CD4-positive, alpha-beta T cell (primary cell): ENCODE measurements around the gene FHOD3. TPM values are rescaled to one million over a fixed set of nuclear protein-coding genes. Genes with fewer than 3 reads are reported as not detected.

Source experiments
- ATAC-seq: fragments of 200-7000 bp; cut with Tn5 transposase; one replicate; pipeline ENCODE4 v1.10.0; 2022; ENCODE audit warnings: mild to moderate bottlenecking; ENCODE audit not compliant: poor library complexity
- CTCF ChIA-PET: fragments of 350-600 bp; sonication (Branson Sonifier 250); formaldehyde crosslinking; loops from one replicate; lab custom pipeline; 2021; ENCODE audit warnings: antibody characterized with exemption, inconsistent platforms; lab: Charles Lee
- POLR2A ChIA-PET: fragments of 350-600 bp; sonication (Branson Sonifier 250); formaldehyde crosslinking; loops from one replicate; lab custom pipeline; 2021; ENCODE audit warnings: antibody characterized with exemption, inconsistent platforms; lab: Charles Lee
- DNase-seq, 14 experiments: peaks; one replicate each; pipeline ENCODE4 v3.0.0-alpha.2; 2013 to 2020; ENCODE audit warnings: mixed read lengths in 2 of 14
- H3K27ac ChIP-seq, 2 donors: one replicate each; pipeline versions ENCODE4 v1.5.1 to v1.7.0; 2013; ENCODE audit warnings: low read length in 2 of 2, low read depth in 1 of 2, mild to moderate bottlenecking in 1 of 2
- H3K27me3 ChIP-seq, 2 experiments: 1 replicate in 1 of 2; 2 replicates in 1 of 2; pipeline versions ENCODE4 v1.6.1 to v1.7.0; 2013; ENCODE audit warnings: low read length in 2 of 2, control low read depth in 1 of 2, mild to moderate bottlenecking in 1 of 2, moderate library complexity in 1 of 2; ENCODE audit not compliant: insufficient read depth in 2 of 2, control insufficient read depth in 1 of 2
- H3K36me3 ChIP-seq: one replicate; pipeline ENCODE4 v1.6.1; 2013; ENCODE audit warnings: low read length, control low read depth; ENCODE audit not compliant: insufficient read depth
- H3K4me1 ChIP-seq: one replicate; pipeline ENCODE4 v1.6.1; 2013; ENCODE audit warnings: low read length, control low read depth; ENCODE audit not compliant: insufficient read depth
- H3K4me3 ChIP-seq: one replicate; pipeline ENCODE4 v1.5.1; 2013; ENCODE audit warnings: mild to moderate bottlenecking, low read length, moderate library complexity
- H3K9me3 ChIP-seq, 2 experiments: 1 replicate in 1 of 2; 2 replicates in 1 of 2; pipeline versions ENCODE4 v1.6.1 to v1.7.0; 2013; ENCODE audit warnings: low read length in 2 of 2, mild to moderate bottlenecking in 2 of 2, control low read depth in 1 of 2, moderate library complexity in 1 of 2; ENCODE audit not compliant: control insufficient read depth in 1 of 2, insufficient read depth in 1 of 2
- H3K27ac Mint-ChIP-seq: one replicate; pipeline ENCODE4 v1.8.0; 2020; ENCODE audit warnings: mixed read lengths
- H3K27me3 Mint-ChIP-seq: one replicate; pipeline ENCODE4 v1.8.0; 2021; ENCODE audit warnings: mixed read lengths
- H3K36me3 Mint-ChIP-seq: one replicate; pipeline ENCODE4 v1.8.0; 2021; ENCODE audit warnings: low read depth, mixed read lengths
- H3K4me1 Mint-ChIP-seq: one replicate; pipeline ENCODE4 v1.8.0; 2021; ENCODE audit warnings: low read depth, mixed read lengths
- H3K4me3 Mint-ChIP-seq: one replicate; pipeline ENCODE4 v1.8.0; 2020; ENCODE audit warnings: mild to moderate bottlenecking, mixed read lengths
- H3K9me3 Mint-ChIP-seq: one replicate; pipeline ENCODE4 v1.8.0; 2020; ENCODE audit warnings: mixed read lengths
- intact Hi-C, 2 experiments: fragments of 100-400 bp; cut with DNase I in 1 of 2; cut with micrococcal nuclease in 1 of 2; formaldehyde crosslinking; loops; one replicate each; pipeline versions ENCODE4 v1.15.1 to v1.9.0; 2023 to 2025; cut with DNase I, micrococcal nuclease
- total RNA-seq, 174 experiments: library from RNA in 2 of 174; stranded (reverse) in 2 of 174; gene quantifications; one replicate each; pipeline ENCODE4 v1.2.3 and lab custom pipeline; 2021 to 2026
- TF ChIP-seq, protein P1 (sequence below): fragments of 200-600 bp; IDR thresholded peaks from one replicate; pipeline ENCODE4 v1.8.0; 2022; ENCODE audit warnings: antibody characterized with exemption, mild to moderate bottlenecking

The FHOD3 gene
- total RNA-seq, 2 experiments from 2014 or later, result not detected

DNA sequence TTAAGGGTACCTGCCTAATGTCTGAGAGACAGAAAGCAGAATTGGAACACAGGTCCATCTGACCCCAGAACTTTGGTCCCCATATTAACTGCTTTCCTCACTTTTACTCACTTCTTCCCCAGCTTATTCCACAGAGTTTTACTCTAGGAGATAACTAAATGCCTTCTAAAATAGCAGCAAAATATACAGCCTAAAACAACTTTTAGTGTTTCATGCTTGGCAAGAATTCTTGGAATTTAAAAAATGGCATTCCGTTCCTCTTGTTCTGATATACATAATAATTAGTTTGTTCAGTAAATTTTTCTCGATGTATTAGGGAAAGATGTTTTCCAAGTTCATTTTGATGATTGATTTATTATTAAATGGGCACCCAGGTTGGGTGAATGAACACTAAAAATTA lies 151.9 kb downstream of the FHOD3 start:
- ChIA-PET CTCF (no interaction called here), POLR2A (no interaction called here)
- Mint-ChIP-seq H3K9me3 (no peaks in the 10 kb centered on the region), H3K4me1 (no peaks in the 10 kb centered on the region), H3K4me3 (no peak overlapping the region), H3K27me3 (peaks cover 20% of the 10 kb centered on the region), H3K27ac (no peak overlapping the region), H3K36me3 (no peaks in the 10 kb centered on the region)
- Histone ChIP-seq H3K4me3 (no peak overlapping the region), H3K27ac (no peak overlapping the region), H3K9me3 (peaks cover 0 to 4% of the 10 kb centered on the region in 2 experiments), H3K27me3 (peaks cover 4 to 5% of the 10 kb centered on the region in 2 experiments), H3K36me3 (no peaks in the 10 kb centered on the region), H3K4me1 (no peaks in the 10 kb centered on the region)
- DNase-seq (no peak), ATAC-seq (no peak)
- intact Hi-C loops, result no loop called here
- TF ChIP-seq, protein P1, sequence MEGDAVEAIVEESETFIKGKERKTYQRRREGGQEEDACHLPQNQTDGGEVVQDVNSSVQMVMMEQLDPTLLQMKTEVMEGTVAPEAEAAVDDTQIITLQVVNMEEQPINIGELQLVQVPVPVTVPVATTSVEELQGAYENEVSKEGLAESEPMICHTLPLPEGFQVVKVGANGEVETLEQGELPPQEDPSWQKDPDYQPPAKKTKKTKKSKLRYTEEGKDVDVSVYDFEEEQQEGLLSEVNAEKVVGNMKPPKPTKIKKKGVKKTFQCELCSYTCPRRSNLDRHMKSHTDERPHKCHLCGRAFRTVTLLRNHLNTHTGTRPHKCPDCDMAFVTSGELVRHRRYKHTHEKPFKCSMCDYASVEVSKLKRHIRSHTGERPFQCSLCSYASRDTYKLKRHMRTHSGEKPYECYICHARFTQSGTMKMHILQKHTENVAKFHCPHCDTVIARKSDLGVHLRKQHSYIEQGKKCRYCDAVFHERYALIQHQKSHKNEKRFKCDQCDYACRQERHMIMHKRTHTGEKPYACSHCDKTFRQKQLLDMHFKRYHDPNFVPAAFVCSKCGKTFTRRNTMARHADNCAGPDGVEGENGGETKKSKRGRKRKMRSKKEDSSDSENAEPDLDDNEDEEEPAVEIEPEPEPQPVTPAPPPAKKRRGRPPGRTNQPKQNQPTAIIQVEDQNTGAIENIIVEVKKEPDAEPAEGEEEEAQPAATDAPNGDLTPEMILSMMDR, result no peak

DNA sequence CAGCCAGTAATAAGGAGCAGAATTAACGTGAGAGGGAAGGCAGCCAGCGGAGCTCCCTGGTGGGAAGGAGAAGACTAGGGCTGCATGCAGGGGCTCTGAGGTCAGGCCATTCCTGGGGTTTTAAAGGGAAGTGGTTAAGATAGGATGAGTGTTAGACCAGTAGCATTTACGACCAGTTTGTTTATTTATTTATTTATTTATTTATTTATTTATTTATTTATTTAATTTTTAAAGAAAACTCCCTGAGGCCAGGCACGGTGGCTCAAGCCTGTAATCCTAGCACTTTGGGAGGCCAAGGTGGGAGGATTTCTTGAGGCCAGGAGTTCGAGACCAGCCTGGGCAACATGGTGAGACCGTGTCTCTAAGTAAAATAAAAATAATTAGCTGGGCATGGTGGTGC lies 152.8 kb downstream of the FHOD3 start:
- Histone ChIP-seq H3K9me3 (peaks cover 0 to 4% of the 10 kb centered on the region in 2 experiments), H3K27ac (no peak overlapping the region), H3K4me1 (no peaks in the 10 kb centered on the region), H3K27me3 (peaks cover 4 to 5% of the 10 kb centered on the region in 2 experiments), H3K36me3 (no peaks in the 10 kb centered on the region), H3K4me3 (no peak overlapping the region)
- ATAC-seq (no peak), DNase-seq (no peak)
- TF ChIP-seq, protein P1, result no peak
- H3K27me3 Mint-ChIP-seq, result peaks cover 20% of the 10 kb centered on the region
- H3K27ac Mint-ChIP-seq, result no peak overlapping the region
- CTCF ChIA-PET, result no interaction called here
- no peaks in the 10 kb centered on the region for H3K9me3 Mint-ChIP-seq
- H3K4me3 Mint-ChIP-seq, result no peak overlapping the region
- no peaks in the 10 kb centered on the region for H3K36me3 Mint-ChIP-seq
- POLR2A ChIA-PET, result no interaction called here
- intact Hi-C loops, result no loop called here
- no peaks in the 10 kb centered on the region for H3K4me1 Mint-ChIP-seq

DNA sequence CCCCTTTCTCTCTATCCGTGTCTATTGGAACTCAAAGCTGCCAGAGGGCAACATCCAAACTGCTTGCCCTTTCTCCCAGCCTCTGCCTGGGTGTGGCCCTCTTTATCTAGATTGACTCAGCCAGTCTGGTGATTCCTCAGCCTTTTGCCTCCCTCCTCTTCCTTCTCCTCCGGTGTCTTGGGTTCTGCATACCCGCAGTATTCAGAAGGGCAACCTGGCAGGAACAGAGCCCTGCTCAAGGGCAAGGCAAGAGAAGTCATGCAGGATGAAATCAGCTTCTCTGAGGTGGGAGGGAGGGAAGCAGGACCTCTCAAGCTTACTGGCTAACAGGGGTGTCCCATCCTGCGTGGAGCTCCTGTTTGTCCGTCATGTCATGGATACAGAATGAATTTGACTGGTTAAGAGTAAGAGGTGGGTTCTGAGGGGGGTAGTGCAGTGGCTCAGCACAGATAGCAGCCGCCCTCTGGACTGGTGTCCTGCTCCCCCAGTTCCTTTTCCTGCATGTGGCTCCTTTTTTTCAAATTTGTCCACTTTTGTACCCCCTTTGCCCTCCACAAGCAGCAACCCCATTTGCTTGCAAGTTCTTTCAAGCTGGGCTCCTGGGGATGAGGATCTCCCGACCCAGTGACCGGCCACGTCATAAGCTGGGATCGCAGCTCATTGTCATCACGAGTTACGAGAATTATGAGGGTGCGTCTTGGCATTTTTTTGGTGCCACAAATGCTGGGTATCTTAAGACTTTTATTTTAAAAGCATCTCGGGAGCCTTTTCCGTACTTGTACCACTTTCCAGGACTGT lies 154.1 kb downstream of the FHOD3 start:
- Histone ChIP-seq H3K4me1 (no peaks in the 10 kb centered on the region), H3K36me3 (no peaks in the 10 kb centered on the region), H3K9me3 (peaks cover 0 to 4% of the 10 kb centered on the region in 2 experiments), H3K27ac (no peak overlapping the region), H3K4me3 (no peak overlapping the region), H3K27me3 (peaks cover 4 to 5% of the 10 kb centered on the region in 2 experiments)
- Mint-ChIP-seq H3K27ac (no peak overlapping the region), H3K9me3 (no peaks in the 10 kb centered on the region), H3K36me3 (no peaks in the 10 kb centered on the region), H3K27me3 (peaks cover 20% of the 10 kb centered on the region), H3K4me1 (no peaks in the 10 kb centered on the region), H3K4me3 (no peak overlapping the region)
- TF ChIP-seq, protein P1, result no peak
- intact Hi-C loops, result no loop called here
- DNase-seq (no peak), ATAC-seq (no peak)
- POLR2A ChIA-PET, result no interaction called here
- CTCF ChIA-PET, result interaction anchor here (1.0 kb wide), 1 partner anchor 11 kb away, joined by 3 read pairs; no protein-coding TSS in a partner anchor
